ENCODE results near the gene ALDOA. TPM values are rescaled to one million over a fixed set of nuclear protein-coding genes. Genes with fewer than 3 reads are reported as not detected.

ALDOA gene
- total and polyA plus RNA-seq, 10 of the 15 experiments (the other 5 are each of a cell fraction or from before 2014, with no cell fraction given), result 218 to 2,339 (median 1,095) TPM

DNA sequence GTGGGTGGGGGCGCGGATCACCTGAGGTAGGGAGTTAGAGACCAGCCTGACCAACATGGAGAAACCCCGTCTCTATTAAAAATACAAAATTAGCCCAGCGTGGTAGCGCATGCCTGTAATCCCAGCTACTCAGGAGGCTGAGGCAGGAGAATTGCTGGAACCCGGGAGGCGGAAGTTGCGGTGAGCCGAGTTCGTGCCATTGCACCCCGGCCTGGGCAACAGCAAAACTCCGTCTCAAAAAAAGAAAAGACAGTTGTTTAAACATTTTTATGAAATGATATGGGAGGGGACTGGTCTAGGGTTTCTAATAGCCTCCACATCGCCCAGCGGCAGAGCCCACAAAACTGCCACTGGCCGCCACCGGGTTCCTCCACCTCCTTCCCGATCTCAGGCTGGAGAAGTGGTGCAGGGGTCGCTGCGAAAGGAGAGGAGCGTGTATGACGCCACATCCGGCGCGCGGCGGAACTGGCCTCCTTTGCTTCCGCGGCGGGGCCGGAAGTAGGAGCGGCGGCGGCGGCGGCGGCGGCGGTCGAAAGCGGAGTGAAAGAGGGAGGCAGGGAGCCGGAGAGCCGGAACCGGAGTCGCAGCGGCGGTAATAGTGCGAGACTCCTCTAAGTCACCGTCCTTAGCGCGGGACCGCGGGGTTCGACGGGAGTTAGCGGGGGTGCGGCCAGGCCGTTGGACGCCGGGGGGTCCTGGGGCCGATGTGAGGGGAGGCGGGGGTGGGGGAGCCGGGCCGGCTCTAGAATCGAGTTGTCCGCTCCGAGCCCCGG lies 10.1 kb downstream of the ALDOA start, which contains the start of gene PPP4C:
Gene PPP4C, plus strand, starts transcription at position 492 of the 773 bp plus-strand sequence. CDS start 384 bp downstream, outside the sequence.
- FAIRE-seq (peak; percentile 79), ATAC-seq (peak; percentile 90), DNase-seq (ENCODE audit: low read depth, low spot score) (no peak)
- Histone ChIP-seq H3K9ac (ENCODE audit: control insufficient read depth, insufficient read depth, low read length) (peak within 1 kb of the TSS; percentile 97), H3K4me2 (ENCODE audit: control insufficient read depth, insufficient read depth) (peak within 1 kb of the TSS; percentile 98), H2AFZ (ENCODE audit: control insufficient read depth, low read depth, low read length) (peak within 1 kb of the TSS; percentile 76), H3K9me3 (replicated peaks; ENCODE audit: control insufficient read depth, insufficient read depth, low read length) (no peaks in the 10 kb centered on the region), H3K36me3 (ENCODE audit: control insufficient read depth in 2 of 2, insufficient read depth in 2 of 2, low read length in 1 of 2) (peaks cover 6 to 7% of the 10 kb centered on the region in 2 experiments), H3K4me1 (ENCODE audit: control insufficient read depth, insufficient read depth, low read length) (peaks cover 10% of the 10 kb centered on the region), H3K4me3 (peak within 1 kb of the TSS; percentile 92), H3K79me2 (ENCODE audit: control insufficient read depth, insufficient read depth, low read length) (peaks cover 40% of the 10 kb centered on the region), H4K20me1 (ENCODE audit: control insufficient read depth, insufficient read depth) (0 out of 2 replicates have a peak, but pooled peaks cover 2% of the 10 kb centered on the region), H3K27me3 (replicated peaks in 1 of 2; ENCODE audit: control insufficient read depth in 2 of 2, insufficient read depth in 2 of 2, low read length in 1 of 2) (no peaks in the 10 kb centered on the region), H3K27ac (ENCODE audit: control insufficient read depth, insufficient read depth) (peak within 1 kb of the TSS; percentile 84)
- intact Hi-C loops (cut with micrococcal nuclease; ENCODE audit: unreplicated experiment) (no loop called here), in situ Hi-C loops (cut with MboI) (loop anchor here (25.0 kb wide), 1 partner anchor 1812 kb away; no protein-coding TSS in a partner anchor)
- TSS peak; percentile 99 for BruUV-seq (replicated peaks)
- ChIA-PET POLR2A (interaction anchor here (0.6 to 3.8 kb wide), 6 partner anchors 10 to 502 kb away, joined by 3 to 35 read pairs (median 10); partner anchors contain the start of genes ALDOA, CORO1A, TBX6 and YPEL3), CTCF (interaction anchor here (0.6 to 3.6 kb wide), 4 partner anchors 9 to 266 kb away, joined by 3 to 30 read pairs (median 6); partner anchors contain the start of genes ALDOA and TBX6), SMC1A (ENCODE audit: uncharacterized antibody, unreplicated experiment) (interaction anchor here (1.0 to 1.1 kb wide), 5 partner anchors 14 to 44 kb away, joined by 3 to 10 read pairs (median 3); partner anchors contain the start of gene TBX6), RAD21 (ENCODE audit: unreplicated experiment) (interaction anchor here (3.2 kb wide), 1 partner anchor 16 kb away, joined by 10 read pairs; the partner anchor contains the start of gene TBX6)
- WGBS (ENCODE audit: insufficient coverage, insufficient replicate concordance, low lambda C conversion rate, missing lambda C conversion rate), result under 1% methylated on average over 36 of the region's 67 CpGs
- TF ChIP-seq GABPA (IDR thresholded peaks at IDR 0.05; ENCODE audit: low read depth) (peak; percentile 91), ETV6 (conservative IDR thresholded peaks at IDR 0.05 in 1 of 2, IDR thresholded peaks at IDR 0.05 in 1 of 2; ENCODE audit: borderline replicate concordance in 1 of 2, low read depth in 1 of 2) (peak in 1 of 2 experiments; percentile 96; a peak in 3 of 4 replicates), SMAD5 (IDR thresholded peaks at IDR 0.05; ENCODE audit: low read depth) (peak; percentile 74), SREBF2 (IDR thresholded peaks at IDR 0.05; ENCODE audit: low read length) (no peak), KAT2A (conservative IDR thresholded peaks at IDR 0.05; ENCODE audit: control insufficient read depth, low read depth, low read length) (no peak), SIN3A (IDR thresholded peaks at IDR 0.05; ENCODE audit: low read depth, low read length) (0 out of 2 replicates have a peak, but pooled peaks have one; percentile 29), TCF12 (IDR thresholded peaks at IDR 0.05; ENCODE audit: low read depth, low read length) (0 out of 2 replicates have a peak, but pooled peaks have one; percentile 29), IKZF2 (IDR thresholded peaks at IDR 0.05) (peak; percentile 58 to 59; a peak in 3 of 4 replicates), NKRF (conservative IDR thresholded peaks at IDR 0.05) (peak; percentile 53; the same call in 1 of the 2 replicates), SMAD1 (IDR thresholded peaks at IDR 0.05; ENCODE audit: low read depth, partially characterized antibody) (peak; percentile 26), RFX5 (IDR thresholded peaks at IDR 0.05; ENCODE audit: low read depth, low read length) (no peak), LARP7 (IDR thresholded peaks at IDR 0.05) (no peak), IKZF1 (conservative IDR thresholded peaks at IDR 0.05) (peak; percentile 90), POLR2AphosphoS5 (IDR thresholded peaks at IDR 0.05; ENCODE audit: low read length) (peak; percentile 80), BACH1 (IDR thresholded peaks at IDR 0.05; ENCODE audit: borderline replicate concordance) (peak; percentile 50; the same call in 1 of the 2 replicates), RCOR1 (conservative IDR thresholded peaks at IDR 0.05; ENCODE audit: low read depth, low read length) (no peak), RELA (IDR thresholded peaks at IDR 0.05; ENCODE audit: borderline replicate concordance, partially characterized antibody) (no peak)
- TF ChIP-seq, protein P1, sequence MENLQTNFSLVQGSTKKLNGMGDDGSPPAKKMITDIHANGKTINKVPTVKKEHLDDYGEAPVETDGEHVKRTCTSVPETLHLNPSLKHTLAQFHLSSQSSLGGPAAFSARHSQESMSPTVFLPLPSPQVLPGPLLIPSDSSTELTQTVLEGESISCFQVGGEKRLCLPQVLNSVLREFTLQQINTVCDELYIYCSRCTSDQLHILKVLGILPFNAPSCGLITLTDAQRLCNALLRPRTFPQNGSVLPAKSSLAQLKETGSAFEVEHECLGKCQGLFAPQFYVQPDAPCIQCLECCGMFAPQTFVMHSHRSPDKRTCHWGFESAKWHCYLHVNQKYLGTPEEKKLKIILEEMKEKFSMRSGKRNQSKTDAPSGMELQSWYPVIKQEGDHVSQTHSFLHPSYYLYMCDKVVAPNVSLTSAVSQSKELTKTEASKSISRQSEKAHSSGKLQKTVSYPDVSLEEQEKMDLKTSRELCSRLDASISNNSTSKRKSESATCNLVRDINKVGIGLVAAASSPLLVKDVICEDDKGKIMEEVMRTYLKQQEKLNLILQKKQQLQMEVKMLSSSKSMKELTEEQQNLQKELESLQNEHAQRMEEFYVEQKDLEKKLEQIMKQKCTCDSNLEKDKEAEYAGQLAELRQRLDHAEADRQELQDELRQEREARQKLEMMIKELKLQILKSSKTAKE (IDR thresholded peaks at IDR 0.05; ENCODE audit: low read depth, poor library complexity, severe bottlenecking), result peak; percentile 35

Measured in GM12878 (cell line).